Retina (tissue), 1 donor: ENCODE results near the gene DOK7.

ENCODE experiments used
- DNase-seq: peaks from one replicate; pipeline ENCODE4 v3.0.0-alpha.2; 2016

Gene DOK7, protein sequence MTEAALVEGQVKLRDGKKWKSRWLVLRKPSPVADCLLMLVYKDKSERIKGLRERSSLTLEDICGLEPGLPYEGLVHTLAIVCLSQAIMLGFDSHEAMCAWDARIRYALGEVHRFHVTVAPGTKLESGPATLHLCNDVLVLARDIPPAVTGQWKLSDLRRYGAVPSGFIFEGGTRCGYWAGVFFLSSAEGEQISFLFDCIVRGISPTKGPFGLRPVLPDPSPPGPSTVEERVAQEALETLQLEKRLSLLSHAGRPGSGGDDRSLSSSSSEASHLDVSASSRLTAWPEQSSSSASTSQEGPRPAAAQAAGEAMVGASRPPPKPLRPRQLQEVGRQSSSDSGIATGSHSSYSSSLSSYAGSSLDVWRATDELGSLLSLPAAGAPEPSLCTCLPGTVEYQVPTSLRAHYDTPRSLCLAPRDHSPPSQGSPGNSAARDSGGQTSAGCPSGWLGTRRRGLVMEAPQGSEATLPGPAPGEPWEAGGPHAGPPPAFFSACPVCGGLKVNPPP

GRCh38 chr4:3462790-3463415, at the start of gene DOK7:
Gene DOK7 (plus strand): TSS chr4:3463306. CDS start chr4:3463376, 70 bp downstream.
- no peak for DNase-seq

DNA sequence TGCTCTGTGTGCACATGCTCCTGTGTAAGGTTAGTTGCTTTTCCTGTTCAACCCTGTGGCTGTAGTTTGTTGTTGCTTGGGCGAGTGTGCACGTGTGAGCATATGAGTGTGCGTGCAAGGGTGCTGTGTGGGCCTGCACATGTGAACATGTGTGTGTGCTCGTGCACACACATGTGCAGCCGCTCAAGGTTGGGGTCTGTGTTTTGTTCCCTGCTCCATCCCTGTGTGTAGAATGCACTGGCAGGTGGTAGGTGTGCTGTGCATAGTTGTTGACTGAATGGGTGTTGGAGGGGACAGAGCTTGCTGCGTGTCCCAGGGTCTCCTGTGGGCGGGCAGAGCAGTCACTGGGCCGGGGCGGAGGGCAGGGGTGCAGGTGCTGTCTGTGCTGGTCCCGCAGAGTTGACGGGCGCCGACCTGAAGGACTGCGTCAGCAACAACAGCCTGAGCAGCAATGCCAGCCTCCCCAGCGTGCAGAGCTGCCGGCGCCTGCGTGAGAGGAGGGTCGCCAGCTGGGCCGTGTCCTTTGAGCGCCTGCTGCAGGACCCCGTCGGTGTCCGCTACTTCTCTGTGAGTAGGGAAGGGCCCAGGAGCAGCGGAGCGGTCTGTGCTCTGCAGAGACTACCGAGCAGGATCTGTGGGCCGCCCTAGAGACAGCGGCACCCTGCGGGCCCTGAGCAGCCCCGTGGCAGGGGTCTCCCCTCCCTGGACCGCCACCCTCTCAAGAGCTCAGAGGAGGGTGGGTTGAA, 49.3 kb upstream of the DOK7 start:
- DNase-seq = peak; percentile 70

DNA sequence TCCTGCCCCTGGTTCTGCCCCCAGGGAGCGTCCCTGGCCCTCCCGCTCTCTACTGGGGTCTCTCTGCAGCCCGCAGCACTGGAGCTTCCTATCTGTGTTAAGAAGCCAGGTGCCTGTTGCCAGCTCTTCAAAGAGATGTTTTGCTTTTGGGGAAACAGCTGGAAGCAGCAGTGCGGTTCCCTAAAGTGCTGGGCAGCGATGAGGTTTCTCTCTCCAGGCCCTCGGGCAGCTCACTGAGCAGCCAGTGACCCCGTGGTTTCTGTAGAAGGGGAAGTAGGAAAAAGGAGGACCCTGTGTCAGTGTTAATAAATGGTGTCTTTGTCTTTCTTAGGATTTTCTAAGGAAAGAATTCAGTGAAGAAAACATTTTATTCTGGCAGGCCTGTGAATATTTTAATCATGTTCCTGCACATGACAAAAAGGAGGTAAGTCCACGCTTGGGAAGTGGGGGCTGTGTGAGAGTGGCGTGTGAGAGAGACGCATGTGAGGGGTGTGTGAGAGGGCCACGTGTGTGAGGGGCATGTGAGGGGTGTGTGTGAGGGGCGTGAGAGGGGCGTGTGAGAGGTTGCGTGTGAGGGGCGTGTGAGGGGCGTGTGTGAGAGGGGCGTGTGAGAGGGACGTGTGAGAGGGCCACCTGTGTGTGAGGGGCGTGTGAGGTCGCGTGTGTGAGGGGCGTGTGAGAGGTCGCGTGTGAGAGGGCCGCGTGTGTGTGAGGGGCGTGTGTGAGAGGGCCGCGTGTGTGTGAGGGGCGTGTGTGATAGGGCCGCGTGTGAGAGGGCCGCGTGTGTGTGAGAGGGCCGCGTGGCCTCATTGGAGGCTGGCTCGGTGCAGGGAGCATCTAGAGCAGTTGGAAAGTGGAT, 48.5 kb upstream of the DOK7 start:
- no peak for DNase-seq

DNA sequence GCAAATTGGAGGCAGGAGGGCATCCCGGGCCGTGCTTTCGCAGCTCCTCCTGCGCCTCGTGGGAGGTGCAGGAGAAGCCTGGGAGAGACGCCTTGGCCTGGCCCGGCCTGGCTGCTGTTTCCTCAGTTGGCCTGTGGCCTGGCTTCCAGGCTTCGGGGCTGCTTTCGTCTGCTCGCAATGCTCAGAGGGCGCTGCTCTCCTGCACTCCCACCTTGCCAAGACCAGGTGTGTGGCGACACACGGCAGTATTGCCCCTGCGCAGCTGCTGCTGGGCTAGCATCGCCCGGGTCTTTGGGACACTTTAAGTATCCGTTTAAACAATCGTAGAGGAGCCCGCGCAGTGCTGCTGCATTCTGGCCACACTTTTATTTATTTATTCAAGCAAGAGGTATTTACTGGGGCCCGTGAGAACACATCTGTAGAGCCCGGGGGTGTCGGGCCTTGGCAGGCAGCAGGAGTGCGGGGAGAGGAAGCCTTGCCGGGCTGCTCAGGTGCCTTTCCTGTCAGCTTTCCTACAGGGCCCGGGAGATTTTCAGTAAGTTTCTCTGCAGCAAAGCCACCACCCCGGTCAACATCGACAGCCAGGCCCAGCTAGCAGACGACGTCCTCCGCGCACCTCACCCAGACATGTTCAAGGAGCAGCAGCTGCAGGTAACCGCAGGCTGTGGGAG, 47.5 kb upstream of the DOK7 start:
- no peak for DNase-seq

DNA sequence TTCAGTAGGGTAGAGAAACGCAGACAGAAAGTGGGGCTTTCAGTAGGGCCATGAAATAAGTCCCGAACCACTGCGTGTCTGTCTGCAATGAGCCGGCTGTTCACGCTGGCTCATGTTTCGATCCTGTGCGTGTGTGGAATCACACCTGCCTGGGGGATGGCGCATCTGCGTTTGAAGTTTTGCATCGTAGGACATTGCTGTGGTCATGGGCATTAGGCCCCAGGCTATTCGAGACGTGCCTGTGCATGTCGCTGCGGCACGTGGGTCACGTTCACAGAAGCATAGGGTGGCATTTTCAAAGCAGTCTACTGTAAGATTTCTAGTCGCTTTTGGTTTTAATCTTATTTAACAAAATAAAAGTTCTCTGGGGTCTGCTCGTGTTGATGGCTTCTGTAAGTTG, 46.8 kb upstream of the DOK7 start:
- DNase-seq = no peak

DNA sequence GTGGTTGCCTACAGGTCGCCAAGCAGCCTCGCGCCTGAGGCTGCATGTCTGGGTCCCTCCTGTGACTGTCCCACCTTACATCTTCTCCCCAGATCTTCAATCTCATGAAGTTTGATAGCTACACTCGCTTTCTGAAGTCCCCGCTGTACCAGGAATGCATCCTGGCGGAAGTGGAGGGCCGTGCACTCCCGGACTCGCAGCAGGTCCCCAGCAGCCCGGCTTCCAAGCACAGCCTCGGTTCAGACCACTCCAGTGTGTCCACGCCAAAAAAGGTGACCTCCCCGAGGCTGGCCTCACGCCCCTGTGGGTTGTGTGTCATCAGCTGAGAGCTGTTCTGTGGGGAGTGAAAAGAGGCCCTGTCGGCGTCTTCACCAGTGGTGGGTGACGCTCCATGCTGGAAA, 46.3 kb upstream of the DOK7 start:
- no peak for DNase-seq

GRCh38 chr4:3417448-3417847, 45.7 kb upstream of the DOK7 start:
- no peak for DNase-seq

DNA sequence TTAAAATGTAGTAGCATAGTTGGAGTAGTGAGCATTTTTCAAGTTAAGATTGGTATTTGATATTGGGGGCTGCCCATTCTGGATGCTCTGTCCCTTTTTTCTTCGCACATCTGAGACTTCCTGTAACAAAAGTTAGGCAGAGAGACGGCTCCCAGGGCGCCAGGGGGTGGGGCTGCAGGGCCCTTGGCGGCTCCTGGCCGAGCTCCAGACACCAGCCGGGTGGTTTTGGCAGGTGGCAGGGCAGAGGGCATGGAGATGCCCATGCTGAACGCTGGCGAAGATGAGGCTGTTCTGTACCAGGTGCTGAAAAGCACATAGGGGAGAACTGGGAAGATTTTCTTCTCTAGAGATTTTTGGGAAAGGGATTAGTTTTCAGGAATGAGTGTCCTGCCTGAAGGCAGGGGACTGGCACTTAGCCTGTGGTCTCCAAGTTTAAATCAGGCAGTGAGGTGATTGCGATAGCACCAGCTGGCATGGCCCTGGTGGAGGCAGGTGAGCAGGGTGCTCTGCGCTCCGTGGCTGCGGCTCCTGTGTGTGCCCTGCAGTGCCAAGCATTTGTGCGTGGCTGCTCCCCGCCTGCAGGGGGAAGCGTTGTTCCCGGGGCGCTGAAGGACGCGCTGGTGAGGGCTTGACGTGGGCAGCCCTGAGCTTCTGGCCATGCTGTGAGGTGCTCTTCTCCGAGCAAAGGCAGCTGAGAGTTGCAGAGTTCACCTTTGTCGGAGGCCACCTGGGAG, 44.9 kb upstream of the DOK7 start:
- no peak for DNase-seq

DNA sequence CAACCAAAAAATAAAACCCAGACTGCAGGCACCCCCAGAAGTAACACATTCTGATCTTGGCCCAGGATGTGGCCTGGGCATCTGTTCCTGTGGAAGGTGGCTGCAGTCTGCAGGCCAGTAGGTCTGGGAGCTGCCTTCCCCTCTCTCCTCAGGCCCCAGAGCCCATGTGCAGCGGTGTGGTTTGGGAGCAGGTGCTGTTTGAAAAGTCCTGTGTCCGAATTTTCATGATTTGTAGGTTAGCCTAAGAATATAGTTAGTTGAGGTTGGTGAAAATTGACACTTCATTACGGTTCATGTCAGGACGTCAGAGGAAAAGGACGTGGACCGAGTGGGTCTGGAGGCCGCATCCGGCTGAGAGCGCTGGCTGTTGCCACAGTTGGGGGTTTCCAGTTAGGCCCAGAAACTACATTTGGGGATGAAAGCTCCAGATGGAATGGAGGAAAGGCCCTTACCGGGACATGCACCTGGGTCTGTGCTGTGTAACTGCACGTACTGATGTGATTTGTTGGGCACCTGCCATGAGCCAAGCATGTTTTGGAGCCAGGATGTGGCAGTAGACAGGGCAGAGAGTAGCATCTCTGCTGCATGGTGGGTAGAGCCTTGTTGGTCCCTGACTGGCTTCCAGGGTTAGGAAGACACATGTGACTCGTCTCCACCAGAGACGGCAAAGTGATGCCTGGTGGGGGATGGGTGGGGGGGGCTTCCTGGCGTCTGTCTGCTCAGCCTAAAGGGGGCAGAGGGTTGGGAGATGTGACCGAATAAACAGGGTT, 43.1 kb upstream of the DOK7 start:
- DNase-seq = no peak

- DNase-seq = no peak
Observed at GRCh38 chr4:3420606-3420955, 42.5 kb upstream of the DOK7 start.

DNA sequence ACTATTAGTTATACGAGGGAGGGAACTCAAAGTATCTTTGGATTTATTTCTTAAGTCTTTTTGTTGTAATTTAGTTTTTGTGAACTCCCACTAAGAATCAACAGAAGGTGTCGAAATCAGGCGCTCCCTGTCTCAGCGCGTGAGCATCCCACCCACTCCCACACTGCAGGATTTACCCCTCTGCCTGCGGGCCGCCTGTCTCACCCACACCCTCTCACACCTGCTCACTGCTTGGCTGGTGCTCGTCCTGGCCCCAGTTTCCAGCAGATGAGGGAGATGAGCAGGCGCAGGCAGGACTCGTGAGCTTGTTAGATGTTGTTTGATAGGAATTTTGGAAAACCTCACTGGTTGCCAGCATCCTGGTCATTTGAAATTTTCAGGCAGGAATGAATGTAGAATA, 42.1 kb upstream of the DOK7 start:
- DNase-seq = no peak

DNA sequence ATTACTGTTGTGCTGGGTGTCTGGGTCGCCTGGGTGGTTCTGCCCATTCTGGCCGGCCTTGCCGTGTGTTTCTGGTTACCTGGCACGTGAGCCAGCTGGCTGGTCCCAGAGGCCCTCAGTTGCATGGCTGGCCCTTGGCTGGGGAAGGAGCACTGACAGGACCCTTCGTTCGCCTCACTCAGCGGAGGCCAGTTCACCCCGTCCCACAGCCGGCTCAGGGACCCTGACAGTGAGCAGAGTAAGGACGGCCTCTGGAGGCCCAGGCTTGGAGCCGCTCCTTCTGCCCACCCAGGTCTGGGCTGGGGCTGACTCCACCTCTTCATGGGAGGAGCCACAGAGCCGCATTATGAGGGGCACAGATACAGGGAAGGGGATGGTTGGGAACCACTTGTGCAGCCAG, 41.6 kb upstream of the DOK7 start:
- DNase-seq = no peak

DNA sequence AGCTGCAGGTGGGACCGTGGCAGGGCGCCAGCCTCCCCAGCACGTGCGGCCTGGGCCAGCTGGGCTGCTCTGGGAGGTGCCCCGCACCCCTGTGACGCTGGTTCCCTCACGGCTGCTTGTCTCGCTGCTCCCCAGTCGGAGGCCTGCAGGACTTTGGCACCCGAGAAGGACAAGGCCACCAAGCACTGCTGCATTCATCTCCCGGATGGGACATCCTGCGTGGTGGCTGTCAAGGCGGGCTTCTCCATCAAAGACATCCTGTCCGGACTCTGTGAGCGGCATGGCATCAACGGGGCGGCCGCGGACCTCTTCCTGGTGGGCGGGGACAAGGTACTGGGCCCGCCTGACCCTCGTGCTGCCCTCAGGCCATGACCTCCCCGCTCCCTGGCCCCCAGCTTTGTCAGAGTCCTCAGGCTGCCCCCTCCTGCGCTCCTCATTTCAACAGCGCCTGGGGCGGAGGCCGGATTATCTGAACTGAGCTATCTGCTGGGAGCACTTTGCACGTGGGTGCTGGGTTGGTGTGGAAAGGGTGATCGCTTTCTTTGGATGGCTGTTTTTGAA, 40.8 kb upstream of the DOK7 start:
- no peak for DNase-seq

DNA sequence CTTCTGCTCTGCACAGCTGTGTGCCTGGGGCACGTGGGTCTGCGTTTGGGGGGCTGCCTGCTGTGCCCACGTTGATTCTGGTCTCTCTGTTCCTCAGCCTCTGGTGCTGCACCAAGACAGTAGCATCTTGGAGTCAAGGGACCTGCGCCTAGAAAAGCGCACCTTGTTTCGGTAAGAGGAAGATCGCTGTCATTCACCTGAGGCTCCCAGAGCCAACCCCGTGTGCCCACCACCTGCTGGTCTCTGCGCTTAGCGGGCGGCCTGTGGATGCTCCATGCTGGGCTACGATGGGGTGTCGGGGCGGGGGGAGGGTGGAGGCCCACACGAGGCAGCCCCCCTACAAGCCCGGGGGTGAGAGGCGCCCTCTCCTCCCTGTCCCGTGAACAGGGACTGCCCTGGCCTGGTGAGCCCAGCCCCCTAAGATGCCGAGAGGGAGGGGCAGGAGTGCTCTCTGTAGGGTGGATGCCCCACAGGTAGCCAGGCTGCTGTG, 40.3 kb upstream of the DOK7 start:
- DNase-seq = no peak

- no peak for DNase-seq
Observed at GRCh38 chr4:3423406-3423805, 39.7 kb upstream of the DOK7 start.

DNA sequence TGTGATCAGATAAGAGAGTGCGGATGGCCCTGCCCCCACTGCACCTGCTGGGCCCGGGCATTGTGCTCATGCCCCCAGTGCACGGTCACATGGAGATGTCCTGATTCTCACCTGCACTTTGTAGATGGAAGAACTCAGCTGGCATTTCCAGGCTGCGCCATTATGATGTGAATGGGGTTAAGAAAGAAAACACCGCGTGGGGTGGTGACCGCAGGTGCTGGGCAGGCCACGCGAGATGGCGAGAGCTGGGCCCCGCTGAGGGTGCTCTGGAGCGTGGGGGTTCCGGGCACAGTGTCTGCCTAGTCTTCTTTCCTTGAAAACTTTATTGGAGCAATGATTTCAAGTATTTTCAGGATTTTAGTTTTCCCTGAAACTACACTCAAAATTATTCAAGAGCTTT, 39.2 kb upstream of the DOK7 start:
- no peak for DNase-seq

DNA sequence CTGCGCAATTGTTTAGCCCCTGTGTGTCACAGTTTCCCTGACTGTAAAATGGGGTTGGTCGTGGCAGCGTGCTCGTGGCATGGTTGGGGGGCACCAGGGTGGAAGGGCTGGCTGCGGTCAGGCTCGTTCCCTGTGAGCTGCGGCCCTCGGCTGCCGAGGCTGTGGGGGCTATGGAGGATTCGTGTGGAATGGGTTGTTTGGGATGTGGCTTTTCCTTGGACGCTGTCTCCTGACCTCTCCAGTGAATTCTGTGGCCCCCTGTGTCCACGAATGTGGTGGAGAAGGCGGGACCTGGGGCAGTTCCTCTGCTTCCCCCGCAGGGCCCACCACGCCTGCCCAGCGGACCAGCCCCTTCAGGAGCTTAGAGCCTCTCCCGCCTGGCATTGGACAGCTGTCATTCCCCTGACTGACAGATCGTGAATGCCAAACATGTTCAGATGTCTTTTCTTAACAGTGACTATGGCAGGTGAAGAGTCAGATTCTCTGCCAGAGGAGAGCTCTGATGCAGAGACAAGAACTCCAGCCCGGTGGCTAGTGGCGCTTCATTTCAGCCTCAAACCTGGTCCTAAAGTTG, 38.5 kb upstream of the DOK7 start:
- DNase-seq = no peak

DNA sequence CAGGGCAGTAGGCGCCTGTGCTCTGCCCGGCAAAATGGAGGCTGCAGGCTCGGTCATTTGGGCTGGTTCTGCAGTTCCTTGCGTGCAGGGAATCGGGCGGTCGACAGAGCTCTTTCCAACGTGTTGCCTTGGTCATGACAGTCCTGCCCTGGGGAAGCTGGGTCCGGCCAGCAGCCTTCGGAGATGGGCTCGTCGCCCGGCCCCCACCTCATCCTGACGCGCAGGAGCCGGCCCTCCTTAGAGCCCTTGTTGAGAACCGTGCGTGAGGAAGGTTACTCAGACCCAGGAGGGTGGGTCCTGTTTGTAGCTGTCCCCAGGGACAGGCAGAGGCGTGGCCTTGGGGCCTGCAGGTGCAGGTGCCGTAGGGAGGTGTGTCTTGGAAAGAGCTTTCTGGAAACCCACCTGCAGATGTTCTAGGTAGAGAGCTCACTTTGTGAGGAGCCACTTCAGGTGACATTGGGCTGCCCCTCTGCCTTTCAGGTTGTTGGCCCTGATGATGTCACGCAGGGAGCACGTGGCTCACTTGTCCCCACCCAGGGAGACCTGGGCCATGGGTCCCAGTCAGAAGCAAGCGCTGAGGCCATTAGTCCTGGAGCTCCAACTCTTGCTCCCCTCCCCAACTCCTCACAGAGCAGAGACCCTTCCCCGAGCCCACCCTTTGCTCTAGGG, 36.5 kb upstream of the DOK7 start:
- DNase-seq = no peak

GRCh38 chr4:3427134-3427476, 36.0 kb upstream of the DOK7 start:
- no peak for DNase-seq
